ENCODE data around the gene HMCN2.

The HMCN2 gene

DNA sequence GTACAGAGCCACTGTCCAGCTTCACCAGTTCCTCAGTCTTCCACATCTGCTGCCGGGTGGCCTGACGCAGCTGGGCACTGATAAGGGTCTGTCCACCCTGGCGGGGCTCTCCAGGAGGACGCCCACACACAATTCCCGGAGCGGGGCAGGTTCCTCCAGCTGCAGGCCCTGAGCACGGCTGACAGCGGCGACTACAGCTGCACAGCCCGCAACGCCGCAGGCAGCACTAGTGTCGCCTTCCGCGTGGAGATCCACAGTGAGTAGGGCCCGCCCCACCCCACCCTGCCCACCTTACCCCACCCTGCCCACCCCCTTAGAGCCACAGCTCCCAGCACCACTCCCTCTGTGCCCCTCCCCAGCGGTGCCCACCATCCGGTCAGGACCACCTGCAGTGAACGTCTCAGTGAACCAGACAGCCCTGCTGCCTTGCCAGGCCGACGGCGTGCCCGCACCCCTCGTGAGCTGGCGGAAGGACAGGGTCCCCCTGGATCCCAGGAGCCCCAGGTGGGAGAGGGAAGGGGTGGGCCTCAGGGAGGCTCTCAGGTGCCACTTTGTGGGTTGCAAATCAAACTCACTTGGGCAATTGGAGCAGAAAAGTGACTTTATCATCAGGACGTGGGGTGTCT is 130.4 kb downstream of the HMCN2 start:
- H3F3A ChIP-seq (ENCODE audit: insufficient read depth, low read length) = no peaks in the 10 kb centered on the region
- no peak overlapping the region for H3K4me3 ChIP-seq (ENCODE audit: low read length)
- no peaks in the 10 kb centered on the region for H4K20me1 ChIP-seq (ENCODE audit: insufficient read depth, low read length)
- H3K4me2 ChIP-seq (ENCODE audit: low read depth, low read length) = no peak overlapping the region
- no peak overlapping the region for H3K27ac ChIP-seq (ENCODE audit: low read length)
- no peaks in the 10 kb centered on the region for H3K9me2 ChIP-seq (replicated peaks; ENCODE audit: insufficient read depth, low read length)
- no peaks in the 10 kb centered on the region for H3K9me3 ChIP-seq (replicated peaks; ENCODE audit: insufficient read depth, low read length)
- H3K9ac ChIP-seq (ENCODE audit: low read length) = no peak overlapping the region
- no peak overlapping the region for H2AFZ ChIP-seq (ENCODE audit: low read length)
- peaks cover 90% of the 10 kb centered on the region for H3K27me3 ChIP-seq (replicated peaks; ENCODE audit: insufficient read depth, low read length)
- H3K79me2 ChIP-seq (ENCODE audit: low read length) = no peaks in the 10 kb centered on the region
- no peaks in the 10 kb centered on the region for H3K4me1 ChIP-seq (ENCODE audit: low read length)
- no peak for DNase-seq
- TF ChIP-seq EZH2phosphoT487 (IDR thresholded peaks at IDR 0.05; ENCODE audit: low read length) (no peak), EZH2 (optimal IDR thresholded peaks at IDR 0.05; ENCODE audit: low read depth, low read length) (no peak)
- TF ChIP-seq, protein P1, sequence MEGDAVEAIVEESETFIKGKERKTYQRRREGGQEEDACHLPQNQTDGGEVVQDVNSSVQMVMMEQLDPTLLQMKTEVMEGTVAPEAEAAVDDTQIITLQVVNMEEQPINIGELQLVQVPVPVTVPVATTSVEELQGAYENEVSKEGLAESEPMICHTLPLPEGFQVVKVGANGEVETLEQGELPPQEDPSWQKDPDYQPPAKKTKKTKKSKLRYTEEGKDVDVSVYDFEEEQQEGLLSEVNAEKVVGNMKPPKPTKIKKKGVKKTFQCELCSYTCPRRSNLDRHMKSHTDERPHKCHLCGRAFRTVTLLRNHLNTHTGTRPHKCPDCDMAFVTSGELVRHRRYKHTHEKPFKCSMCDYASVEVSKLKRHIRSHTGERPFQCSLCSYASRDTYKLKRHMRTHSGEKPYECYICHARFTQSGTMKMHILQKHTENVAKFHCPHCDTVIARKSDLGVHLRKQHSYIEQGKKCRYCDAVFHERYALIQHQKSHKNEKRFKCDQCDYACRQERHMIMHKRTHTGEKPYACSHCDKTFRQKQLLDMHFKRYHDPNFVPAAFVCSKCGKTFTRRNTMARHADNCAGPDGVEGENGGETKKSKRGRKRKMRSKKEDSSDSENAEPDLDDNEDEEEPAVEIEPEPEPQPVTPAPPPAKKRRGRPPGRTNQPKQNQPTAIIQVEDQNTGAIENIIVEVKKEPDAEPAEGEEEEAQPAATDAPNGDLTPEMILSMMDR (IDR thresholded peaks at IDR 0.05; ENCODE audit: low read length) = no peak
- H3K36me3 ChIP-seq (replicated peaks; ENCODE audit: insufficient read depth, low read length) = no peaks in the 10 kb centered on the region

DNA sequence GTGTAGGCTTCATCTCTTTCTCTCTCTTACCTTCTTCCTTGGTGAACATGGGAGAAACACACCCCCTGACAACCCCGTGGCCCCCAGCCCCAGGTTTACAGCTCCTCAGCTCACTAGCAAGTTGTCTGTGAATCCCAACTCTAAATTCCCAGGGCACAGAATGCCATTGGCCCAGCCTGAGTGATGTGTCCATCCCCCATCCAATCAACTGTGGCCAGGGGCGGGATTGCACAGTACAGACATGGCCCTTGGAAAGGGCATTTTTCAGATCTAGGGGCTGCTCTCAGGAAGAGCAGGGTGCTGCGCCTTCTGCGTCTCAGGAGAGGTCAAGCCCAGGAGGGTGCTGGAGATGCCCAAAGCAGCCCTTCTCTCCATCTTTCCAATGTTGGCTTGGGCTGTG is 131.0 kb downstream of the HMCN2 start:
- no peaks in the 10 kb centered on the region for H3K4me1 ChIP-seq (ENCODE audit: low read length)
- TF ChIP-seq, protein P1 (IDR thresholded peaks at IDR 0.05; ENCODE audit: low read length) = no peak
- TF ChIP-seq EZH2phosphoT487 (IDR thresholded peaks at IDR 0.05; ENCODE audit: low read length) = no peak
- no peak for TF ChIP-seq EZH2 (optimal IDR thresholded peaks at IDR 0.05; ENCODE audit: low read depth, low read length)
- H3K9ac ChIP-seq (ENCODE audit: low read length) = no peak overlapping the region
- no peaks in the 10 kb centered on the region for H3K79me2 ChIP-seq (ENCODE audit: low read length)
- H3K27me3 ChIP-seq (replicated peaks; ENCODE audit: insufficient read depth, low read length) = peaks cover 90% of the 10 kb centered on the region
- no peaks in the 10 kb centered on the region for H4K20me1 ChIP-seq (ENCODE audit: insufficient read depth, low read length)
- H3K4me3 ChIP-seq (ENCODE audit: low read length) = no peak overlapping the region
- H3F3A ChIP-seq (ENCODE audit: insufficient read depth, low read length) = no peaks in the 10 kb centered on the region
- no peaks in the 10 kb centered on the region for H3K9me2 ChIP-seq (replicated peaks; ENCODE audit: insufficient read depth, low read length)
- no peaks in the 10 kb centered on the region for H3K36me3 ChIP-seq (replicated peaks; ENCODE audit: insufficient read depth, low read length)
- DNase-seq = no peak
- H3K9me3 ChIP-seq (replicated peaks; ENCODE audit: insufficient read depth, low read length) = no peaks in the 10 kb centered on the region
- no peak overlapping the region for H3K4me2 ChIP-seq (ENCODE audit: low read depth, low read length)
- H2AFZ ChIP-seq (ENCODE audit: low read length) = no peak overlapping the region
- H3K27ac ChIP-seq (ENCODE audit: low read length) = no peak overlapping the region

DNA sequence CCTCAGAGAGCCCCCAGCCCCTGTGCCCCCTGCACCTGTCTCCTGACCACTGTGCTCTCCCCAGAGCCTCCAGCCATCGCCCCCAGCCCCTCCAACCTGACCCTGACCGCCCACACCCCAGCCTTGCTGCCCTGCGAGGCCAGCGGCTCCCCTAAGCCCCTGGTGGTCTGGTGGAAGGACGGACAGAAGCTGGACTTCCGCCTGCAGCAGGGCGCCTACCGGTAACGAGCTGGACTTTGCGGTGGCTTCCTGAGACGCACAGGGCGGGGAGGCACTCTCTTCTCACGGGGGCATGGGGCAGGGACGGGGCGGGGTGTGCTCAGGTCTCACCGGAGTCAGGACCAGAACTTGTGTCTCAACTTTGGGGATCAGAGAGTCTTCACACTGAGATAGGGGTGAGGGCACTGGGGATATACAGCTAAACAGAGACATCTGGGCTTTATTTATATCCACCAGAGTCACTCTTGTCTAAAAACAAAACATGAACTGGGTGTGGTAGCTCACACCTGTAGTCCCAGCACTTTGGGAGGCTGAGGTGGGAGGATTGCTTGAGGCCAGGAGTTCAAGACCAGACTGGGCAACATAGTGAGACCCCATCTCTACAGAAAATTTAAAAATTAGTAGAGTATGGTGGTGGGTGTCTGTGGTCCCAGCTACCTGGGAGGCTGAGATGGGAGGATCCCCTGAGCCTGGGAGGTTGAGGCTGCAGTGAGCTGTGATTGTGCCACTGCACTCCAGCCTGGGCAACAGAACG is 133.1 kb downstream of the HMCN2 start:
- H3K27me3 ChIP-seq (replicated peaks; ENCODE audit: insufficient read depth, low read length) = peaks cover 92% of the 10 kb centered on the region
- no peaks in the 10 kb centered on the region for H3K9me2 ChIP-seq (replicated peaks; ENCODE audit: insufficient read depth, low read length)

More for the DNA sequence above, 133.1 kb downstream of the HMCN2 start:
- no peaks in the 10 kb centered on the region for H3F3A ChIP-seq (ENCODE audit: insufficient read depth, low read length)
- TF ChIP-seq, protein P1 (IDR thresholded peaks at IDR 0.05; ENCODE audit: low read length) = no peak
- TF ChIP-seq EZH2phosphoT487 (IDR thresholded peaks at IDR 0.05; ENCODE audit: low read length) (no peak), EZH2 (optimal IDR thresholded peaks at IDR 0.05; ENCODE audit: low read depth, low read length) (no peak)
- no peak overlapping the region for H3K27ac ChIP-seq (ENCODE audit: low read length)
- H2AFZ ChIP-seq (ENCODE audit: low read length) = no peak overlapping the region
- H3K4me1 ChIP-seq (ENCODE audit: low read length) = no peaks in the 10 kb centered on the region
- DNase-seq = no peak
- H3K79me2 ChIP-seq (ENCODE audit: low read length) = no peaks in the 10 kb centered on the region
- no peaks in the 10 kb centered on the region for H3K36me3 ChIP-seq (replicated peaks; ENCODE audit: insufficient read depth, low read length)
- no peaks in the 10 kb centered on the region for H4K20me1 ChIP-seq (ENCODE audit: insufficient read depth, low read length)
- no peaks in the 10 kb centered on the region for H3K9me3 ChIP-seq (replicated peaks; ENCODE audit: insufficient read depth, low read length)
- no peak overlapping the region for H3K4me2 ChIP-seq (ENCODE audit: low read depth, low read length)
- no peak overlapping the region for H3K4me3 ChIP-seq (ENCODE audit: low read length)
- H3K9ac ChIP-seq (ENCODE audit: low read length) = no peak overlapping the region
